Tibial nerve (tissue), 3 donors: ENCODE results near the gene PDE6D.

Experiments used
- CTCF ChIP-seq, 5 experiments: fragments of 200-600 bp in 3 of 5; fragments of 450-650 bp in 2 of 5; sonication (generic) in 3 of 5; IDR thresholded peaks; one replicate each; pipeline ENCODE4 v1.5.1; 2016 to 2019; ENCODE audit warnings: antibody characterized with exemption in 5 of 5, mild to moderate bottlenecking in 3 of 5, moderate library complexity in 2 of 5
- POLR2A ChIP-seq, 2 donors: fragments of 450-650 bp; IDR thresholded peaks; one replicate each; pipeline ENCODE4 v1.6.1; 2017; ENCODE audit warnings: antibody characterized with exemption in 2 of 2, mild to moderate bottlenecking in 2 of 2, moderate library complexity in 2 of 2

GRCh38 chr2:231682603-231683291 is 98.3 kb downstream of the PDE6D start:
- no peak for TF ChIP-seq POLR2A (IDR thresholded peaks at IDR 0.05)
- TF ChIP-seq CTCF (IDR thresholded peaks at IDR 0.05) = no peak
